DOHH2 (cell line): ENCODE results near the gene ZNF792.
"Not testable (repeated sequence)": the region's sequence is repeated elsewhere in the genome, so short reads cannot be mapped to it uniquely, and the experiment has no call there.

Source experiments
- H3F3A ChIP-seq: fragments of 200-600 bp; sonication (generic), shearing (Covaris generic); 2 replicates; pipeline ENCODE4 v1.6.0; 2016; ENCODE audit warnings: antibody characterized with exemption, mild to moderate bottlenecking; ENCODE audit not compliant: control insufficient read depth, insufficient read depth
- H3K27ac ChIP-seq: fragments of 200-600 bp; sonication (generic); 2 replicates; pipeline ENCODE4 v1.5.1; 2014; ENCODE audit warnings: low read depth, mild to moderate bottlenecking, low read length, moderate library complexity
- H3K27me3 ChIP-seq: fragments of 200-600 bp; sonication (generic); 2 replicates; pipeline ENCODE4 v1.6.1; 2014; ENCODE audit warnings: mild to moderate bottlenecking, low read length, mixed read lengths; ENCODE audit not compliant: control insufficient read depth
- H3K36me3 ChIP-seq: fragments of 200-600 bp; sonication (generic); 2 replicates; pipeline ENCODE4 v1.6.1; 2014; ENCODE audit warnings: mild to moderate bottlenecking, low read length, moderate library complexity, mixed read lengths; ENCODE audit not compliant: control insufficient read depth
- H3K4me1 ChIP-seq: fragments of 200-600 bp; sonication (generic); 2 replicates; pipeline ENCODE4 v1.6.1; 2014; ENCODE audit warnings: mild to moderate bottlenecking, low read length, mixed read lengths; ENCODE audit not compliant: control insufficient read depth
- H3K4me2 ChIP-seq: fragments of 200-600 bp; sonication (generic); 2 replicates; pipeline ENCODE4 v1.6.0; 2014; ENCODE audit warnings: mild to moderate bottlenecking, low read length, moderate library complexity
- H3K4me3 ChIP-seq: fragments of 200-600 bp; sonication (generic); 2 replicates; pipeline ENCODE4 v1.5.1; 2014; ENCODE audit warnings: mild to moderate bottlenecking, low read length, mixed read lengths
- H3K79me2 ChIP-seq: fragments of 200-600 bp; sonication (generic); 2 replicates; pipeline ENCODE4 v1.6.1; 2014; ENCODE audit warnings: mild to moderate bottlenecking, low read length, mixed read lengths; ENCODE audit not compliant: control insufficient read depth
- H3K9me2 ChIP-seq: fragments of 200-600 bp; sonication (generic); replicated peaks from 2 replicates; pipeline ENCODE4 v1.6.1; 2014; ENCODE audit warnings: mild to moderate bottlenecking, low read length, mixed read lengths; ENCODE audit not compliant: control insufficient read depth
- H3K9me3 ChIP-seq: fragments of 200-600 bp; sonication (generic); 2 replicates; pipeline ENCODE4 v1.6.1; 2014; ENCODE audit warnings: antibody characterized with exemption, low read length, mixed read lengths; ENCODE audit not compliant: control insufficient read depth, insufficient read depth
- H4K20me1 ChIP-seq: fragments of 200-600 bp; sonication (generic); 2 replicates; pipeline ENCODE4 v1.6.0; 2014; ENCODE audit warnings: low read depth, mild to moderate bottlenecking, antibody characterized with exemption, low read length, moderate library complexity; ENCODE audit not compliant: control insufficient read depth, insufficient read depth
- CTCF ChIP-seq: fragments of 200-600 bp; sonication (generic); IDR thresholded peaks from one replicate; pipeline ENCODE4 v1.5.1; 2014; ENCODE audit warnings: antibody characterized with exemption, mild to moderate bottlenecking, low read depth, low read length; ENCODE audit not compliant: poor library complexity, severe bottlenecking
- EZH2phosphoT487 ChIP-seq: fragments of 200-600 bp; sonication (generic); IDR thresholded peaks from 2 replicates; pipeline ENCODE4 v1.6.1; 2017; ENCODE audit warnings: borderline replicate concordance, mild to moderate bottlenecking, antibody characterized with exemption, low read length, moderate library complexity, mixed read lengths

ZNF792 gene

DNA sequence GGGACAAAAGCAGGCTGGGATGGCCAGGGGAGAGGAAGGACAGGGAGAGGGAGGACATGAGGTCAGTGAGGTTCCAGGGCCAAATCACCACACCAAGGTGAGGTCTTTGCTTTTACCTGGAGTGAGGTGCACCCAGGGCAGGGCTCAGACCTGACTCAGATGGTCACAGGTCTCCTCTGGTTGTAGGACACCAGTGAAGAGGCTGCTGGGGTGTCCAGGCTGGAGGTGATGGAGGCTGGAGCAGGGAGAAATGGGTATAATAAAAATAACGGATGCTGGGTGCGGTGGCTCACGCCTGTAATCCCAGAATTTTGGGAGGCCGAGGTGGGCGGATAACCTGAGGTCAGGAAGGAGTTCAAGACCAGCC lies 43.0 kb upstream of the ZNF792 start:
- H3K79me2 ChIP-seq = peaks cover 52% of the 10 kb centered on the region
- H3K9me3 ChIP-seq = no peaks in the 10 kb centered on the region
- H3K36me3 ChIP-seq = peaks cover 77% of the 10 kb centered on the region
- TF ChIP-seq CTCF = no peak
- no peak for TF ChIP-seq EZH2phosphoT487
- no peaks in the 10 kb centered on the region for H3K9me2 ChIP-seq
- no peak overlapping the region for H3K27ac ChIP-seq
- 0 out of 2 replicates have a peak, but pooled peaks cover 3% of the 10 kb centered on the region for H3F3A ChIP-seq
- no peak overlapping the region for H3K4me3 ChIP-seq
- H3K27me3 ChIP-seq = no peaks in the 10 kb centered on the region
- H4K20me1 ChIP-seq = peaks cover 25% of the 10 kb centered on the region
- peaks cover 20% of the 10 kb centered on the region for H3K4me1 ChIP-seq
- no peak overlapping the region for H3K4me2 ChIP-seq

DNA sequence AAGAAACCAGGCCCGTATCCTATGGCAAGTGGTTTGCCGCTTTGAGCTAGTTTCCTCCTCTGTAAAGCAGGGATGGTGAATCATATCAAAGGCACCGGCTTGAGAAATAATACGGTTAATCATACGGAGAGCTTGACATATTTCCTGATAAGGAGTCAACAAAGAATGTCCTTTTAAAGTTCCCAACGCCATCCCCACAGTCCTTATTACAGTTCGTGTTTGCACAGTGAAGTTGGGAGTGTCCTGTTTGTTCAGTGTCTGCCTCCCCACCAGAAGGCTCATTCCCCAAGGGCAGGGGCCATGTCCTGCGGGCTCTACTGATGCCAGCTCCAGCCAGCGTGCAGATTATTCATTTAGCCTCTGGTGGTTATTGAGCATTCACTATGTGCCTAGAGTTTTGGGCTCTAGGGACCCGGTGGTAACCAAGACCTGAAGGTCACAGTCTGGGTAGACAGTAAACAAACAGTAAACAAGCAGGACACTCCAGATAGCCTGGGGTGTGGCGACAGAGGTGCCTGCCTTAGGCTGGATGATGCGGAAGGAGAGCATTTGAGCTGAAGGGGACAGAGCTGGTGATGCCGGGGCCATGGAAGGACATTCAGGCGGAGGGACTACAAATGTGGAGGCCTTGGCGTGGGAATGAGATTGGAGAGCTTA lies 42.4 kb upstream of the ZNF792 start:
- Histone ChIP-seq H3K27me3 (no peaks in the 10 kb centered on the region), H3K9me2 (no peaks in the 10 kb centered on the region), H3K79me2 (peaks cover 57% of the 10 kb centered on the region), H3K4me2 (no peak overlapping the region), H4K20me1 (peaks cover 26% of the 10 kb centered on the region), H3K36me3 (peaks cover 77% of the 10 kb centered on the region), H3K27ac (no peak overlapping the region), H3K4me1 (peaks cover 25% of the 10 kb centered on the region), H3K4me3 (no peak overlapping the region), H3K9me3 (no peaks in the 10 kb centered on the region), H3F3A (0 out of 2 replicates have a peak, but pooled peaks cover 4% of the 10 kb centered on the region)
- TF ChIP-seq CTCF (no peak), EZH2phosphoT487 (no peak)

DNA sequence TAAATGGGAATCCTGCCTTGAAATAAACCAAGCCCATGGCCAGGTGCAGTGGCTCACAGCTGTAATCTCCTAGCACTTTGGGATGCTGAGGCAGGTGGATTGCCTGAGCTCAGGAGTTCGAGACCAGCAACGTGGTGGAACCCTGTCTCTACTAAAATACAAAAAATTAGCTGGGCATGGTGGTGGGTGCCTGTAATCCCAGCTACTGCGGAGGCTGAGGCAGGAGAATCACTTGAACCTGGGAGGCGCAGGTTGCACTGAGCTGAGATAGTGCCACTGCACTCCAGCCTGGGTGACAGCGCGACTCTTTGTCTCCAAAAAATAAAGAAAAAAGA lies 41.9 kb upstream of the ZNF792 start:
- H3K4me2 ChIP-seq = not testable (repeated sequence)
- peaks cover 77% of the 10 kb centered on the region for H3K36me3 ChIP-seq

DNA sequence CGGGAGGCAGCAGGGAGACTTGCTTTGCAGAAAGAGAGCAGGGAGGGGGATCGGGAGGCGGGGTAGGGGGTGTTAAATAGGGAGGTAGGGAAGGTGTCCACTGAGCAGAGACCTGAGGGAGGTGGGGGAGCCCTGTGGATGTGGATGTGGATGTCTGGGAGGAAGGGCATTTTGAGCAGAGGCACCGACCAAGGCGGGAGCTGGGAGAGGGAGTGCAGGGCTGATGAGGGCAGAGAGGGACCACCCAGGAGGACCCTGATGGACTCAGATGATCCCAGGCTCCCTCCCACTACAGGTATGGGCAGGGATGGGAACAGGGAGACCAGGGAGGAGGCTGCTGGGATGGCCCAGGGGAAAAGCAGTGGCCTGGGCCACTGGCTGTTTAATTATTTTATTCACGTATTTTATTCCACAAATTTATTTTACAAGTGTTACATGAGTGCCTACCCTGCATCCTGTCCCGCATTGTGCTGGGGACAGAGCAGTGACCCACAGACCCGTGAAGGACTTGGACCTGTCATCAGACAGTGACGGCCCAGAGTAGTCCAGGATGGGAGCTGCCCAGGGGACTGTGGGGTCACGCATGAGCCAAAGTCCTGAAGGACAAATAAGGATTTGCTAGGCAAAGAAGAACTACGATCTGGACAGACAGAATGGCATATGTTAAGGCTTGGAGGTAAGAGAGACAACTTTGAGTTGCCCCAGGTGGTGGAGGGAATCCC lies 41.4 kb upstream of the ZNF792 start:
- Histone ChIP-seq H3K36me3 (peaks cover 79% of the 10 kb centered on the region), H3K9me2 (no peaks in the 10 kb centered on the region), H3K27ac (no peak overlapping the region), H3F3A (peaks cover 9% of the 10 kb centered on the region; the same call in 1 of the 2 replicates), H3K79me2 (peaks cover 68% of the 10 kb centered on the region), H3K4me2 (no peak overlapping the region), H3K27me3 (no peaks in the 10 kb centered on the region), H3K9me3 (no peaks in the 10 kb centered on the region), H3K4me3 (no peak overlapping the region), H4K20me1 (peaks cover 26% of the 10 kb centered on the region), H3K4me1 (peaks cover 29% of the 10 kb centered on the region)
- no peak for TF ChIP-seq EZH2phosphoT487
- no peak for TF ChIP-seq CTCF

More for the DNA sequence above, 41.9 kb upstream of the ZNF792 start:
- peaks cover 62% of the 10 kb centered on the region for H3K79me2 ChIP-seq
- not testable (repeated sequence) for H3K27me3 ChIP-seq, H3K9me3 ChIP-seq, H3K4me3 ChIP-seq, H3K27ac ChIP-seq, H3K9me2 ChIP-seq, H3F3A ChIP-seq
- peaks cover 29% of the 10 kb centered on the region for H3K4me1 ChIP-seq
- H4K20me1 ChIP-seq = peaks cover 26% of the 10 kb centered on the region
